T-helper 17 cell (primary cell): ENCODE measurements around the gene SKI. TPM values are rescaled to one million over a fixed set of nuclear protein-coding genes. Genes with fewer than 3 reads are reported as not detected.
"Not testable (repeated sequence)": the region's sequence is repeated elsewhere in the genome, so short reads cannot be mapped to it uniquely, and the experiment has no call there.

ENCODE experiments used
- ATAC-seq: fragments of 150-1000 bp; cut with Tn5 transposase; 2 replicates; pipeline ENCODE4 v1.10.0; 2021; ENCODE audit warnings: mild to moderate bottlenecking, moderate library complexity
- DNase-seq, 3 donors: peaks; one replicate each; pipeline versions ENCODE4 v3.0.0 to v3.0.0-alpha.2; 2020 to 2021
- H3K9me3 ChIP-seq: one replicate; pipeline ENCODE4 v1.7.0; 2013; ENCODE audit warnings: low read length, mild to moderate bottlenecking; ENCODE audit not compliant: control insufficient read depth, poor library complexity, severe bottlenecking
- H3K27ac Mint-ChIP-seq: one replicate; pipeline ENCODE4 v1.8.0; 2022; ENCODE audit warnings: mild to moderate bottlenecking, moderate library complexity, mixed read lengths
- H3K27me3 Mint-ChIP-seq: one replicate; pipeline ENCODE4 v1.8.0; 2022; ENCODE audit warnings: mixed read lengths
- H3K36me3 Mint-ChIP-seq: one replicate; pipeline ENCODE4 v1.8.0; 2022; ENCODE audit warnings: low read depth, mixed read lengths
- H3K4me1 Mint-ChIP-seq: one replicate; pipeline ENCODE4 v1.8.0; 2022; ENCODE audit warnings: mild to moderate bottlenecking, mixed read lengths
- H3K4me3 Mint-ChIP-seq: one replicate; pipeline ENCODE4 v1.8.0; 2022; ENCODE audit warnings: mild to moderate bottlenecking, moderate library complexity, mixed read lengths
- total RNA-seq, 4 donors: library from RNA in 2 of 4; stranded (reverse) in 2 of 4; gene quantifications; one replicate each; pipeline ENCODE4 v1.2.3 and lab custom pipeline; 2022 to 2026

Gene SKI
- total RNA-seq, 2 donors from 2014 or later, result 183 to 215 TPM

DNA sequence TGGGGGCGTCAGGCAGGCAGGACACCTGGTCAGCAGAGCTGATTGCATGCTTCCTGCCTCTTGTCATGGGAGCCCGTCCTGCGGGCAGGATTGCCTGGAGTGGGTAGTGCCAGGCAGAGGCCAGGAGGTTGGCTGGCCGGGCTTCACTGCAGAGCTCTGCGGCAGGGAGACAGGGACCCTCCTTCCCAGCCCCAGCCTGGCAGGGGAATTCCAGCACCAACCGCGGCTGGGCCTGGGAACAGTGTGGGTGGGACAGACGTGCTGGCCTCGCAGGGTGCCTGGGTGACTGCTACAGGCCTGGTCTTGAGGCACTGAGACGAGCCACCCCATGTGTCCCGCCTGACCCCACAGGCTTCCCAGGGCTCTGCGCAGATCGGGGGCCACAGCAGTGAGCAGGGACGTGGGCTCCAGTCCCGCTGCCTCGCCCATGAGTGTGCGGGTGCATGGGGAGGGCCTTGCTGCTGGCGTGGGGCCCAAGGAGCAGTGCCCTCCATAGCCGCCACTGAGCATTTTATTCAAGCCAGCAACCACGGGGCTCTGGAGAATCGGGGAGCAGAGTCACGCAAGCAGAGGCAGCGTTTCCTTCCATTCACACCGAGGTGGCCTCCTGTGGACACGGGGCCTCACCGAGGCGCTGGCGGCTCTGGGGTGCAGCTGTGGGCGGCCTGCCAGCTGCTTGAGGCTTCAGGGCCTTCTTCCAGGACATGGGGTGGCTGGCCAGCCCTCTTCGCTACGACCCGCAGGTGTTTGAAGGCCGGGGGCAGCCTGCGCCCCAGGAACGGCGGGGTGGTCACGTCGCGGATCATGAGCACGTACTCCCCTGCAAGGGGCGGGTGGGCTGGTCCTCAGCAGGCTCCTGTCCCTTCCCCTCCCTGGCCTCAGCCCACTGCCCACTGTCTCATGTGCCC, 92.9 kb downstream of the SKI start:
- no peak overlapping the region for H3K27ac Mint-ChIP-seq

DNA sequence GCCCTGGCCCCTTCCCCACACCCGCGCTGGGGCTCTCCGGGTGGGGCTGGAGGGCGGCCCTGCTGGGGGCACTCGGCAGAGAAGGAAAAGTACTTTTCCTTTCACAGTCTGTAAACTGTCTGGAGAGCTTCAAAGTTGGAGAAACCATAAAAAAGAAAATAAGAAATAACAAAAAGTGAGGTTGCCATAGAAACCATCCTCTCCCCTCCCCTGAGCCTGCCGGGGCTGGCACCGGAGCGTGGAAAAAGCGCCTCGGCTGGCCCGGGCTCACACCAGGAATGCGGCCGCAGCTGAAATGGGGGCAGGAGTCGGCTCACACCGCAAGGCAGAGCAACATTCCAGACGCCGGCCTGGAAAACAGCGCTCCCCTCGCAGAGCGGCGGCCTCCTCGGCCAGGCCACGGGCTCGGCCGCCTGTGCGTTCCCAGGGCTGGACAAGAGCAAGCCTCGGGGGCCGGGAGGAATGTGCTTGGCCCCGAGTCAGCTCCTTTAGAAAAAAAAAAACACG, 94.0 kb downstream of the SKI start:
- no peak overlapping the region for H3K27ac Mint-ChIP-seq
- ATAC-seq (peak; percentile 22), DNase-seq (no peak)
- H3K9me3 ChIP-seq, result no peaks in the 10 kb centered on the region
- no peaks in the 10 kb centered on the region for H3K27me3 Mint-ChIP-seq
- peaks cover 3% of the 10 kb centered on the region for H3K4me1 Mint-ChIP-seq
- H3K36me3 Mint-ChIP-seq, result no peaks in the 10 kb centered on the region
- no peak overlapping the region for H3K4me3 Mint-ChIP-seq

More for the DNA sequence above, 92.9 kb downstream of the SKI start:
- no peaks in the 10 kb centered on the region for H3K36me3 Mint-ChIP-seq
- no peaks in the 10 kb centered on the region for H3K9me3 ChIP-seq
- no peaks in the 10 kb centered on the region for H3K4me1 Mint-ChIP-seq
- no peak for ATAC-seq
- no peaks in the 10 kb centered on the region for H3K27me3 Mint-ChIP-seq
- no peak for DNase-seq
- no peak overlapping the region for H3K4me3 Mint-ChIP-seq

DNA sequence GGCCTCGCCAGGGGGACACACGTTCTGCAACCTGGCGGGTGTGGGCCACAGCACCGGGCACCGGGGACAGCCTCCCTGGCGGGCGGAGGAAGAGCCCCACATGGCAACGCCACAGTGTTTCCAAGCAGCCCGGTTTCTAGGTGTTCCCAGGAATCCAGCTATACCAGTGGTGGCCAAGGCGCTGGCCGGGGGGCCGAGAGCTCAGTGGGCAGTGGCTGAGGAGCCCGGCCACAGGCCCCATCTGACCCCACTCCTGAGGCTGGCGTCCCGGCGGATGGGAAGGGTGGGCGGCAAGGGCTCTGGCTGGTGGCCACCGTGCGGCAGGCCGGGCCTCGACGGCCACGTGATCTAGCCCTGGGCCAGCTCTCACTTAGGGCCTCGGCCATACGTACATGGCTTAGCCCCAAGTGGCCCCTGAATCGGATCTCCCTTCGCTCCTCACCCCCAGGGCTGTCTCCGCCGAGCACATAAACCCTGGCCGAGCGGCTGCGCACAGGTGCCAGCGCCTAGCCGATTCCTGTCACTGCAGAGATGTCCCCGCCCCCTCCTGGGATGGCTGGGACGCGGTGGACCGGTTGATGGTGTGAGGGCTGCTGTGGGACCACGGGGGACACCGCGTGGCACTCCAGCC, 94.6 kb downstream of the SKI start:
- DNase-seq, result no peak
- H3K9me3 ChIP-seq, result no peaks in the 10 kb centered on the region
- H3K36me3 Mint-ChIP-seq, result no peaks in the 10 kb centered on the region
- H3K4me1 Mint-ChIP-seq, result peaks cover 6% of the 10 kb centered on the region
- ATAC-seq, result no peak
- H3K27ac Mint-ChIP-seq, result no peak overlapping the region
- no peaks in the 10 kb centered on the region for H3K27me3 Mint-ChIP-seq
- H3K4me3 Mint-ChIP-seq, result no peak overlapping the region

DNA sequence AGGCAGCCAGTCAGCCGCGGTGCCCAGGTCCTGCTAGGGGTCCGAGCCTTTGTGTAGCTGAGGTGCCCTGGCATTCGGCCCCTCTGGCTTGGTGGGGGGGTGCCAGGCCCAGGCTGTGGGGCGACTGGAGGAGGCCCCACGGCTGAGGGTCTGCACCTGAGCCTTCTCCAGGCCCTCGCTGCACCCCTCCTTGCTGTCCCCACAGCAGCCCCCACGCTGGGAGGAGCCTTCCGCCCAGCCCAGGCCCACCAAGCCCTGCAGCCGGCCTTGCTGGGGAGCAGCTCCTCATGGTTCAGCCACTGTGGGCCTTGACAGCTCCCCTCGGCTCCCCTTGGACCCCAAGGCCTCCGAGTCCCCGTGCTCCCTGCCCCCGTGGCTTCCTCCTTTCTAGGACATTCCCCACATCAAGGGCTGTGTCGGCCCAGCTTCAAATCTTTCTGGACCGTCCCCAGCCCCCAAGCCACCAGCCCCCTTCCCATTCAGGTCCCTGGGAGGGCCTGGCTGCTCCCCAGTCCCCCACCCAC, 95.4 kb downstream of the SKI start:
- no peak overlapping the region for H3K4me3 Mint-ChIP-seq
- no peaks in the 10 kb centered on the region for H3K9me3 ChIP-seq
- DNase-seq, result no peak
- H3K27me3 Mint-ChIP-seq, result no peaks in the 10 kb centered on the region
- no peak overlapping the region for H3K27ac Mint-ChIP-seq
- no peak for ATAC-seq
- no peaks in the 10 kb centered on the region for H3K36me3 Mint-ChIP-seq
- peaks cover 6% of the 10 kb centered on the region for H3K4me1 Mint-ChIP-seq

DNA sequence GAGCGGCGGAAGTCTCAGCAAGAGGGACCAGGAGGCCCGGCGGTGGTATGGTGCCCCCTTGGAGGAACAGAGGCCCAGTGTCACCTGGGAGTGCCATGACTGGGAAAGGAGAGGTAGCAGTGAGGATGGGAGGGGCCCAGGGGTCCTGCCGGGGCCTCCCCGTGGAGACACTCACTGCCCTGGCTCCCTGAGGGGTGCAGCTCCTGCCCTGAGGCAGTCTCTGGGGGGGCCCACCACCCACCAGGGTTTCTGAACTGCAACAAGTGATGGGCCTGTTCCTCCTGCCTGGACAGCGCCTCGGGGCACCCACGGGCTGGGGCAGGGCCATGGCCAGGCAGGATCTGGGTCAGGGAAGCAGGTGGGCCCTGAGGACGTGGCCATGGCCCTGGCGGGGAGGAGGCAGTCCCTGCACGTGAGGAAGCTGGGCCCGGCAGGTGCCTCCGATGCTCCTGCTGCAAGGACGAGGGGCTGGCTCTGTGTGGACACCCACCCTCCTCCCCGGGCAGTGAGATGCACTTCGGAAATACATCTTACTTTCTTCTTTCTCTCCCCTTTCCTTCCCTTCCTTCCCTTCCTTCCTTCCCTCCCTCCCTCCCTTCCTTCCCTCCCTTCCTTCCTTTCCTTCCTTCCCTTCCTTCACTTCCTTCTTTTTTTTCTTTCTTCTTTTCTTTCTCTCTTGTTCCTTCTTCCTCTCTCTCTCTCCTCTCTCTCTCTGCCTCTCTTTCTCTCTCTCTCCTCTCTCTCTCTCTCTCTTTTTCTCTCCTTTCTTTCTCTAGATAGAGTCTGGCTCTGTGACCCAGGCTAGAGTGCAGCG, 96.6 kb downstream of the SKI start:
- Mint-ChIP-seq H3K27me3 (no peaks in the 10 kb centered on the region), H3K4me3 (no peak overlapping the region), H3K27ac (no peak overlapping the region), H3K36me3 (no peaks in the 10 kb centered on the region), H3K4me1 (peaks cover 6% of the 10 kb centered on the region)
- DNase-seq, result no peak
- H3K9me3 ChIP-seq, result no peaks in the 10 kb centered on the region
- no peak for ATAC-seq

DNA sequence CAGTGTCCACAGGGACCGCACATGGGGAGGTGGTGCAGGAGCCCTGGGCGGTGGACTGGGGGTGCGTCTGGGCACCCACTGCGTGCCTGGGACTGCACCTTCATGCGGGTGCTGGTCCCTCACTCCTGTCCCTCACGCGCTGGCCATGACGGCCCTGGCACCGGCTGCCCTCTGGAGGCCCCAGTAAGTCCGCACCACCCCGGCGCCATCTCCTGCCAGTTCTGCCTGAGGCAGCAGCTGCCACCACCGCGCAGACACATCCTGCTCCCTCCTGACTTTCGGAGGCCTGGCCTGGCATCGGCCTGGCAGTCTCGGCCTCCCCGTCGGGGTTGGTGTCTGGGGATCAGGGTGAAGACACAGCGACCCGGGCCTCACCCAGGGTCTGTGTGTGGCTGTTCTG, 98.4 kb downstream of the SKI start:
- H3K4me3 Mint-ChIP-seq, result no peak overlapping the region
- peaks cover 6% of the 10 kb centered on the region for H3K4me1 Mint-ChIP-seq
- H3K27me3 Mint-ChIP-seq, result no peaks in the 10 kb centered on the region
- H3K36me3 Mint-ChIP-seq, result no peaks in the 10 kb centered on the region
- H3K9me3 ChIP-seq, result no peaks in the 10 kb centered on the region
- DNase-seq, result no peak
- H3K27ac Mint-ChIP-seq, result no peak overlapping the region
- no peak for ATAC-seq

DNA sequence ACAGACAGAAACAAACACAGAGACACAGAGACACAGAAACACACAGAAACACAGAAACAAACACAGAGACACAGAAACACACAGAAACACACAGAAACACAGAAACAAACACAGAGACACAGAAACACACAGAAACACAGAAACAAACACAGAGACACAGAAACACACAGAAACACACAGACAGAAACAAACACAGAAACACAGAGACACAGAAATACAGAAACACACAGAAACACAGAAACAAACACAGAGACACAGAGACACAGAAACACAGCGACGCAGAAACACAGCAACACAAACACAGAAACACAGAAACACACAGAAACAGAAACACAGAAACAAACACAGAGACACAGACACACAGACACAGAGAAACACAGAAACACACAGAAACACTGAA, 99.0 kb downstream of the SKI start:
- H3K36me3 Mint-ChIP-seq, H3K4me3 Mint-ChIP-seq, ATAC-seq, H3K9me3 ChIP-seq, DNase-seq, H3K4me1 Mint-ChIP-seq, H3K27me3 Mint-ChIP-seq: not testable (repeated sequence)
- peak overlapping the region; percentile 90 for H3K27ac Mint-ChIP-seq

DNA sequence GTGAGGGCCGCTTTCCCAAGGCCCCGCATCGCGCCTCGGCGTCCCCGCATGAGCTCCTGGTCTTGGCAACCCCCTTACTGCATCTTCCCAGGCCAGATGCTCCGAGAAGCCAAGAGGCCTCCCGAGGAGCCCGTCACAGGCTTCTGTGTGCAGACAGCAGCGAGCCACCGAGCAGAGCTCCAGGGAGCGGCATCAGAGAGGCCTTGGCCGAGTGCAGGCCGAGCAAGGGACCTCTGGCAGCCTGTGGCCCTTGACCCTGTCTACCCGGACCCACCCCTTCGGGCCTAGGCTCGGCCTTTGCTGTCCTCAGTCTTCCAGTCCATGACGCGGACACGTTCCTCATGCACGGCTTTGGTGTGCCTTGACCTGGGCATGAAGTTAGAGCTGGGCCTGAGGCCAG, 99.7 kb downstream of the SKI start:
- Mint-ChIP-seq H3K27me3 (no peaks in the 10 kb centered on the region), H3K36me3 (no peaks in the 10 kb centered on the region), H3K27ac (peak overlapping the region; percentile 90), H3K4me3 (no peak overlapping the region), H3K4me1 (peaks cover 6% of the 10 kb centered on the region)
- no peaks in the 10 kb centered on the region for H3K9me3 ChIP-seq
- DNase-seq (no peak), ATAC-seq (no peak)

DNA sequence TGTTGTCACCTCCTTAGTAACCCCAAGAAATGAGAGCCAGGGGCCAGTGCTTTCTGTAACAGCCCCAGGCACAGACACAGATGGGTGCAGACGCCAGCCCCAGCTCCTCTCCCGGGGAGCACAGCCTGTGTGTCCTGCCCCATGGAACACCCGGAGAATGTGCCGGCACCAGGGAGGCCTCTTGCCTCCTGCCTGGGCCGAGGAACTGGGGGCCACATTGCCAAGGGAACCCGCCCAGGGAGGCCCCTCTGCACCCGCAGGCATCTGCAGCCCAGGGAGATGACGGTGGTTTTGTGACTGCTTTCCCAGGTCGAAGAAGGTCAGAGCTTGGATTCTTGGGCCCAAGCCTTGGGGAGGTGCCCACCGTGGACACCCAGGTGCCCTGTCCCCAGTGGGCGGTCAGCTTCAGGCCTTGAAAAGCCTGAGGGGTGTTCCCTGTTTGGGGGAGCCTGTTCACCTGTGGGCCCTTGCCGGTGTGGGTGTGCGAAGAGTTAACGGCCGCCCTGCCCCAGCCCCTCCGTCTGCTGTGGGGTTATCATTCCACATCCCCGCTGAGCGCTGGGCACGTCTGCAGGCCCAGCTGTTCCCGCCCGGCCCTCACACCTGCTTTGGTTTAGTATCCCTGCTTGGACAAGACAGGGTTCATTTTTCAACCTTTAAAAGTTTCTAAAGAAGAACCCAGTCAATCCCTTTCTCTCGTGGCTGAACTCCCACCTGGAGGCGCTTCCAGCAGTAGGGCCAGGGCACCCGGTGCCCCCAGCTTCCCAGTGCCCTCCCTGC, 100.7 kb downstream of the SKI start:
- Mint-ChIP-seq H3K4me1 (peaks cover 6% of the 10 kb centered on the region), H3K27ac (no peak overlapping the region), H3K36me3 (no peaks in the 10 kb centered on the region), H3K4me3 (no peak overlapping the region), H3K27me3 (no peaks in the 10 kb centered on the region)
- no peaks in the 10 kb centered on the region for H3K9me3 ChIP-seq
- DNase-seq (no peak), ATAC-seq (no peak)

DNA sequence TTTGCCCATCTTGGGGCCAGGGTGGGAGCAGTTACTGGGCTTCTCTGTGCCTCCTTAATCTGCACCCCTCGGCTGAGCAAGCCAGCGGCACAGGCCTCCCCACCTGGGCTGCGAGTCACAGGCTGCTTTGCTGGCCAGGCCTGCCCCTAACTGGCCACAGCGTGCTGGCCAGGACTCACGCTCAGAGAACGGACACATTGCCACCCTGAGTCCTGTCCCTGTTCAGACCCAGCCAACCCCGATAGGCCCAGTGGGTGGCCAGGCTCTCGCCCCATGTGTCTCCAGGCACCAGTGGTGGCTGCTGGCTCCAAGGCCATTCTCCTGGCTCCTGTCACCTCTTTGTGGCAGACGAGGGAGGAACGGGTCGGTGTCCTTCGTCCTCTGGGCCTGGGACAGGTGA, 101.9 kb downstream of the SKI start:
- Mint-ChIP-seq H3K4me3 (no peak overlapping the region), H3K36me3 (no peaks in the 10 kb centered on the region), H3K4me1 (peaks cover 6% of the 10 kb centered on the region), H3K27me3 (no peaks in the 10 kb centered on the region), H3K27ac (no peak overlapping the region)
- H3K9me3 ChIP-seq, result no peaks in the 10 kb centered on the region
- ATAC-seq, result no peak
- DNase-seq, result no peak

DNA sequence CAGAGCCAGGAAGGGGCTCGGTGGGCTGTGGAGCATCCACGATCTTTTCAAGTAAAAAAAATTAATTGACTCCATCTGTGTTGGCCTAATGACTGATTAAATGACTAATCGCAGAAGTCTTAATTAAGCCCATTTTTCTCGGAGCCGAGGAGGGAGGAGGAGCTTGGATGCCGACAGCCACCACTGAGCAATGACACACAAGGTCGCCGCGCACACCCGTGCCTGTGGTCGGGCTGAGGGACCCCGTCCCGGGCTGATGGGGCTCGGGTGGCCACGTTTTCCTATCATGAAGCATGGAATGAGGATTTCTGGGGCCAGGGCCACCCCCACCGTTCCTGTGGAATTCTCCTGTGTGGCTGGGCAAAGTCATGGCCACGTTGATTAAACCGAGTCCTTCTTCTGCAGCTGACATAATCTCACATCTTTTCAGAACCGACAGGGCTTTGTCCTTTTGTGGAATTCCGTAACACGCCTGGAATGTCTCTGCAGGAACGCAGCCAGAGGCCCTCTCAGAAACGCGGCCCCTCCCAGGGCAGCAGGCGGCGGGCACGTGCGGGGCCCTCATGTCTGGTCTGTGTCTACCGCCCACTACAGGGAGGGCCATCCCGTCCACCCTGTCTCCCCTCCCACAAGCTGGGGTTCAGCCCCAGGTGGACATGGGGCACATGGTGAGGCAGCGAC, 102.5 kb downstream of the SKI start:
- no peaks in the 10 kb centered on the region for H3K9me3 ChIP-seq
- ATAC-seq (no peak), DNase-seq (no peak)
- Mint-ChIP-seq H3K36me3 (no peaks in the 10 kb centered on the region), H3K27ac (no peak overlapping the region), H3K4me1 (peaks cover 6% of the 10 kb centered on the region), H3K4me3 (no peak overlapping the region), H3K27me3 (no peaks in the 10 kb centered on the region)

DNA sequence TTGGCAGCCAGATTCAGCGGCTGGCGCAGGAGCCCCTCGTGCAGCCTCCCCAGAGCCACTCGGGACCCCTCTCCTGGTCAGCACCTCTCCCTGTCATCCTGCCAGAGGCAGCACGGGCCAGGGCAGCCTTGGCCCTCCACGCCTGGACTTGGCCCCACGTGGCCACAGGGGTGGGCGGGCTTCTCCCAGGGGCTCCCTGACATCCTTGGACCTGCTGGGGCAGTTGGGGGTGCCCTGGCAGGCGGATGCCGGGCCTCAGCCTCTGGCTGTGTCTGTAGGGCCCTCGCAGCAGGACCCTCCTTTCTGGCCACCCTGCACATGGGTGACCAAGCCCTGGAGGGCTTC, 103.1 kb downstream of the SKI start:
- Mint-ChIP-seq H3K4me3 (no peak overlapping the region), H3K36me3 (no peaks in the 10 kb centered on the region), H3K4me1 (peaks cover 9% of the 10 kb centered on the region), H3K27me3 (no peaks in the 10 kb centered on the region), H3K27ac (no peak overlapping the region)
- ATAC-seq (no peak), DNase-seq (no peak)
- no peaks in the 10 kb centered on the region for H3K9me3 ChIP-seq
